Activated naive CD8-positive, alpha-beta T cell treated with anti-CD3 and anti-CD28 coated beads, Interleukin-2, amount 10 ng/mL, durations not matched to agents 7 days and 5 days (primary cell): Measurements from ENCODE around the gene KMT2E. TPM values are rescaled to one million over a fixed set of nuclear protein-coding genes. Genes with fewer than 3 reads are reported as not detected.

Experiments used
- ATAC-seq: fragments of 150-1000 bp; cut with Tn5 transposase; one replicate; pipeline ENCODE4 v1.10.0; 2021; ENCODE audit warnings: low read depth, moderate library complexity
- POLR2A ChIA-PET: fragments of 350-600 bp; sonication (Branson Sonifier 250); formaldehyde crosslinking; loops from one replicate; lab custom pipeline; 2021; ENCODE audit warnings: antibody characterized with exemption; lab: Charles Lee
- DNase-seq: peaks from one replicate; pipeline ENCODE4 v3.0.0; 2021
- H3K27ac Mint-ChIP-seq: one replicate; pipeline ENCODE4 v1.8.0; 2022; ENCODE audit warnings: mild to moderate bottlenecking, mixed read lengths
- H3K27me3 Mint-ChIP-seq: one replicate; pipeline ENCODE4 v1.8.0; 2022; ENCODE audit warnings: mild to moderate bottlenecking, moderate library complexity, mixed read lengths
- H3K36me3 Mint-ChIP-seq: one replicate; pipeline ENCODE4 v1.8.0; 2021; ENCODE audit warnings: mild to moderate bottlenecking, mixed read lengths
- H3K4me1 Mint-ChIP-seq: one replicate; pipeline ENCODE4 v1.8.0; 2021; ENCODE audit warnings: mixed read lengths
- H3K4me3 Mint-ChIP-seq: one replicate; pipeline ENCODE4 v1.8.0; 2022; ENCODE audit warnings: mild to moderate bottlenecking, moderate library complexity, mixed read lengths
- H3K9me3 Mint-ChIP-seq: one replicate; pipeline ENCODE4 v1.8.0; 2021; ENCODE audit warnings: mixed read lengths
- total RNA-seq, 2 experiments: library from RNA; stranded (reverse); gene quantifications; one replicate each; pipeline ENCODE4 v1.2.3, GENCODE V29; 2021

The KMT2E gene
- total RNA-seq, 2 experiments from 2014 or later: 141 to 145 TPM

GRCh38 chr7:104976966-104977636 lies 36.9 kb upstream of the KMT2E start:
- Mint-ChIP-seq H3K27me3 (no peaks in the 10 kb centered on the region), H3K4me3 (no peak overlapping the region), H3K36me3 (peaks cover 1% of the 10 kb centered on the region), H3K4me1 (peaks cover 19% of the 10 kb centered on the region), H3K9me3 (no peaks in the 10 kb centered on the region), H3K27ac (no peak overlapping the region)
- ATAC-seq (no peak), DNase-seq (no peak)
- POLR2A ChIA-PET: no interaction called here

GRCh38 chr7:104978460-104978859 lies 35.5 kb upstream of the KMT2E start:
- H3K4me1 Mint-ChIP-seq: peaks cover 31% of the 10 kb centered on the region
- peaks cover 1% of the 10 kb centered on the region for H3K36me3 Mint-ChIP-seq
- DNase-seq: no peak

GRCh38 chr7:104979167-104979841 lies 34.7 kb upstream of the KMT2E start:
- POLR2A ChIA-PET: interaction anchor here (1.0 to 1.1 kb wide), 2 partner anchors 34 kb away, joined by 3 to 4 read pairs; no protein-coding TSS in a partner anchor
- ATAC-seq (no peak), DNase-seq (no peak)
- Mint-ChIP-seq H3K4me1 (peaks cover 31% of the 10 kb centered on the region), H3K36me3 (peaks cover under 1% of the 10 kb centered on the region), H3K9me3 (no peaks in the 10 kb centered on the region), H3K27ac (no peak overlapping the region), H3K27me3 (no peaks in the 10 kb centered on the region), H3K4me3 (no peak overlapping the region)

More at GRCh38 chr7:104978460-104978859, 35.5 kb upstream of the KMT2E start:
- H3K27ac Mint-ChIP-seq: no peak overlapping the region
- POLR2A ChIA-PET: interaction anchor here (0.9 to 1.1 kb wide), 3 partner anchors 33 to 35 kb away, joined by 3 to 4 read pairs (median 3); no protein-coding TSS in a partner anchor
- H3K9me3 Mint-ChIP-seq: no peaks in the 10 kb centered on the region
- no peak for ATAC-seq
- H3K27me3 Mint-ChIP-seq: no peaks in the 10 kb centered on the region
- H3K4me3 Mint-ChIP-seq: no peak overlapping the region

- Mint-ChIP-seq H3K4me3 (no peak overlapping the region), H3K36me3 (no peaks in the 10 kb centered on the region), H3K27me3 (no peaks in the 10 kb centered on the region), H3K9me3 (no peaks in the 10 kb centered on the region), H3K4me1 (peaks cover 40% of the 10 kb centered on the region), H3K27ac (no peak overlapping the region)
- ATAC-seq: no peak
- POLR2A ChIA-PET: interaction anchor here (0.8 to 5.5 kb wide), 4 partner anchors 33 to 40 kb away, joined by 3 to 213 read pairs (median 6); partner anchors contain the start of gene KMT2E
- DNase-seq: no peak
Measured at GRCh38 chr7:104980440-104980839, 33.6 kb upstream of the KMT2E start.

DNA sequence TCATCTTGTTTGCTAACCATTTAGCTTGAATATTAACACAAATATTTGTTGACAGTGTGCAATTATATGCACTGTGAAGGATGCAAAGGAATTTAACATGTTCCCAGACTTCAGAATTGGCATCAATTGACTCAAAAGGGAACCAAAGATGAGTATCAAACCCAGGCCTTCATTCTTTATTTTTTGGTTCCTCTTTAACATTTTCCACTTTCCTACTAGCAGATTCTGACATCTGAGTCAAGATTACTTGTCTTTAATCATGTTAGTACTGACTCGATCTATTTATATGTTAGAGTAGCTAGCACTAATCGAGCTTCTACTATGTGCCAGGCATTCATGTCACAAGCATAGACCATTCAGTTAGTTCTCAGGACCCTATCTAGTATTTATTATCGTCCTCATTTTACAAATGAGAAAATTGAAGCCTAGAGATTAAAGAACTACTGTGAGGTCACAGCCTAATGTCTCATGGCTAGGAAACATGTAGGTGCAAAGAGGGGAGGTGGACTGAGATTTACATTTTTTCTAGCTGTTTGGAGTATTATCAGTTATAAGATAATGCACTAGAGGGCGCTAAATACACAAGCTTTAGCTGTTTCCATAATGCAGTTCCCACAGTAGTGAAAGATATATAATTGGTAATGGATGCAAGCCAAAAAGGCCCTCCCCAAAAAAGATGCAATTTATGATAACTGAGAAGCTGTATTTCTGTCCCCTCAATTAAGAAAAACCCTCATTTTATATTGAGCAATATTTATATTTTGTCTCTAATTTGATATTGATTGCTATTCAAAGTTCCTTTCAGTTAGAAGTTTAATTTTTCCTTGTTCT lies 32.9 kb upstream of the KMT2E start:
- H3K9me3 Mint-ChIP-seq: no peaks in the 10 kb centered on the region
- no peak for ATAC-seq

GRCh38 chr7:104981672-104982037 lies 32.4 kb upstream of the KMT2E start:
- Mint-ChIP-seq H3K4me3 (peak overlapping the region; percentile 18), H3K4me1 (peaks cover 47% of the 10 kb centered on the region)

More for the DNA sequence above, 32.9 kb upstream of the KMT2E start:
- H3K36me3 Mint-ChIP-seq: peaks cover 5% of the 10 kb centered on the region
- no peak overlapping the region for H3K4me3 Mint-ChIP-seq
- no peak overlapping the region for H3K27ac Mint-ChIP-seq
- H3K4me1 Mint-ChIP-seq: peaks cover 44% of the 10 kb centered on the region
- no peak for DNase-seq
- POLR2A ChIA-PET: interaction anchor here (0.6 to 5.5 kb wide), 9 partner anchors 31 to 154 kb away, joined by 3 to 213 read pairs (median 4); partner anchors contain the start of gene KMT2E
- H3K27me3 Mint-ChIP-seq: no peaks in the 10 kb centered on the region

DNA sequence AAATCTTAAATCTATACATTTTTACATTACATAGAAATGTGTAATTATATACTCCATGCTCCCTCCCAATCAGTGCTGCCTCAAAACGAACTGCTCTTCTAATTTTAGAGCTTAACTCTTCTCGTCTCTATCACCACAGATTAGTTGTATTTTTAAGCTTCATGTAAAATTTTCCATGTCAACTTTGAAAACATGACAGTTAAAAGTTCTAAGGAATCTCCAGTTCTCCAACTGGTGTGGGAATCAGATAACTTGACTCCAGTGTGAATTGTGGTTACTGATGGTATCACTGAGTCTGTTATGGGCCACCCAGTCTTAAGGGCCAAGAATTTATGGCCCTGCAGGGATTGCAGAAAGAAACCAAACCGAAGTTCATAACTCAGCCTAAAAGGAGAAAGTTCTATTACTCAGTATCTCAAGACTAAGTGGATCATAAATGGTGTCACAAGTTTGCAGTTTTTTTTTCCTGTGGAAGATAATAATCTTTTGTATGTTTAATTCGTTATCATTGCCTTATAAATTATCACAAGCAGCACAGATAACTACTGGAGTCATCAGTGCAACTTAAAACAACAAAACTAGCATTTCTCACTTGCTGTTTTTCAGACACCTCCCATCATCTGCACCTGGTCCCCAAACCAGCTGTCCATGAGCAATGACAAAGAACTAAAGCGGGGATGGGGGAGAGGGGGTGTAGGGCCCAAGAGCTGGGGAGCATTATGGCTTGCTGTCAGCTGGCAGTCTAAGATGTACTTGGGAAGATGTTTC lies 31.5 kb upstream of the KMT2E start:
- no peak for DNase-seq
- H3K36me3 Mint-ChIP-seq: peaks cover 5% of the 10 kb centered on the region
- no peaks in the 10 kb centered on the region for H3K27me3 Mint-ChIP-seq
- no peaks in the 10 kb centered on the region for H3K9me3 Mint-ChIP-seq
- H3K4me1 Mint-ChIP-seq: peaks cover 47% of the 10 kb centered on the region
- no peak for ATAC-seq
- POLR2A ChIA-PET: interaction anchor here (0.5 to 5.5 kb wide), 9 partner anchors 9 to 549 kb away, joined by 3 to 213 read pairs (median 9); partner anchors contain the start of genes KMT2E and RINT1
- H3K4me3 Mint-ChIP-seq: peak overlapping the region; percentile 100
- H3K27ac Mint-ChIP-seq: peak overlapping the region; percentile 100

More at GRCh38 chr7:104981672-104982037, 32.4 kb upstream of the KMT2E start:
- POLR2A ChIA-PET: interaction anchor here (0.6 to 5.5 kb wide), 8 partner anchors 32 to 154 kb away, joined by 3 to 213 read pairs (median 4); partner anchors contain the start of gene KMT2E
- Mint-ChIP-seq H3K9me3 (no peaks in the 10 kb centered on the region), H3K27me3 (no peaks in the 10 kb centered on the region), H3K36me3 (peaks cover 5% of the 10 kb centered on the region), H3K27ac (no peak overlapping the region)
- no peak for ATAC-seq
- DNase-seq: no peak

DNA sequence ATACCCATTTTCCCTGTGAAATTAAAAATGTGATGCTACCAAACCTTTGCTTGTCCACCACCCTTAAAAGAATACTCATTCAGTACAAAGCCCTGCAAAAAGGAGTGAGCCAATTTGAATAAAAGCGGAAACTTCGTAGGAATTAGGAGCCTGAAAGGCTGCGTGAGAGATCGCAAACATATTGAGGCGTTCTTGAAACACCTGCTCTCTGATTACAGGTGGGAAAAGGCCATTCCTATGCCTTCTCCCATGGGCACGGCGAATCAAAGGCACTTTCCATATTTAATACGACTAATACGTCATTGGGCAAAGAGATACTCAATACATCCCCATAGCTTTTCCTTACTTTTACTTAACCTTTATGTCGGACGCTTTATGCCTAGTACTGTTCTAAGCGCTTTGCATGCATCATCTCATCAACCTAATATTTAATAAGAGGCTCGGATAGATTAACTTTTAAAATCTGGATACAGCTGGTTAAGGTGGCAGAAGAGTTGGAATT lies 30.9 kb upstream of the KMT2E start:
- Mint-ChIP-seq H3K9me3 (no peaks in the 10 kb centered on the region), H3K27me3 (no peaks in the 10 kb centered on the region), H3K4me1 (peaks cover 50% of the 10 kb centered on the region), H3K27ac (peak overlapping the region; percentile 100), H3K4me3 (peak overlapping the region; percentile 100), H3K36me3 (peaks cover 5% of the 10 kb centered on the region)
- ATAC-seq (no peak), DNase-seq (no peak)
- POLR2A ChIA-PET: interaction anchor here (1.0 to 5.5 kb wide), 13 partner anchors 9 to 549 kb away, joined by 3 to 213 read pairs (median 5); partner anchors contain the start of genes KMT2E and RINT1

DNA sequence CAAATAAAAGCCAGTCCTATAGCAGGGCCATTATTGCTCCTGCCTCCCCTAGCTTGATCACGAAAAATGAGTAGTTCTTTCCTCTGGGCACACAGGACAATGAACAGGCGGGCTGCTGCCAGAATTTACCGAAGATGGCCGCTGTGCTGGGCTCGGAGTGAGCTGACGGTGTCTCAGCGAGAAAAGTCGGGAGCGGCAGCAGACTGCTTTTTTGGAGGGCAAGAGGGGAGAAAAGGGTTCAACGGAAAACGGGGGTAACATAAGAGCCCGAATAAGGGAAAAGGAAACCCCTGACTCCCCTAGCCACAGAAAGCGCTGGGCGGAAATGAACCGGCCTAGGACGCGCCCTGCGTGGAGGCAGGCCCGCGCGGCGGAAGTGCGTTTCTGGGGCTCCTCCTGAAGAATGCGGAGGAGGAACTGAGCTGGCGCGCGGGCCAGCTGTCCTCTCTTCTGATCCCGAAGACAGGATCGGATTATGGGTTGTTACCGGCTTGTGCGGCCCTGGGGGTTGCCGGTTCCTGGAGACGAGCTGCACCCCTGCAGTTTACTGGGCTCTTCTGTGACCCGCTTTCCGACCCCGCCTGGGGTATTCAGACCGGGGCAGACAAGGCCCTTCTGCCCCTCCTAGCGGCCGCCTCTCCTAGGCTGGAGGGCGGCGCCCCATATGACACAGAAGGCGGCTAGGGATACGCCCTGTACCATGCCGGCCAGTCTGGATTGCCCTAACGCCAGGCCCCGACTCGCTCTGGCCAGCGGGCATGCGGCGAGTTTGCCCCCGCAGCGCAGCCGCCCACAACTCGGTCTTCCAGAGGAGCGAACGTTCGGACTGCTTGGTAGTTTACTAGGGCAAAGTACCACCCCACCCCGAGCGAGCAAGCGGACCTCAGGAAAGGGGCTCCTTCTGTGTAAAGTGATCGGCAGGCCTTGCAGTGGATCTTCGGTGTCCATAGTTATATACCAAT lies 30.1 kb upstream of the KMT2E start:
- Mint-ChIP-seq H3K9me3 (no peaks in the 10 kb centered on the region), H3K27ac (peak overlapping the region; percentile 100), H3K4me3 (peak overlapping the region; percentile 100), H3K27me3 (no peaks in the 10 kb centered on the region), H3K4me1 (peaks cover 53% of the 10 kb centered on the region), H3K36me3 (peaks cover 6% of the 10 kb centered on the region)
- POLR2A ChIA-PET: interaction anchor here (0.7 to 5.5 kb wide), 16 partner anchors 10 to 548 kb away, joined by 3 to 213 read pairs (median 5); partner anchors contain the start of genes KMT2E and RINT1
- ATAC-seq (peak; percentile 90), DNase-seq (peak; percentile 88)

DNA sequence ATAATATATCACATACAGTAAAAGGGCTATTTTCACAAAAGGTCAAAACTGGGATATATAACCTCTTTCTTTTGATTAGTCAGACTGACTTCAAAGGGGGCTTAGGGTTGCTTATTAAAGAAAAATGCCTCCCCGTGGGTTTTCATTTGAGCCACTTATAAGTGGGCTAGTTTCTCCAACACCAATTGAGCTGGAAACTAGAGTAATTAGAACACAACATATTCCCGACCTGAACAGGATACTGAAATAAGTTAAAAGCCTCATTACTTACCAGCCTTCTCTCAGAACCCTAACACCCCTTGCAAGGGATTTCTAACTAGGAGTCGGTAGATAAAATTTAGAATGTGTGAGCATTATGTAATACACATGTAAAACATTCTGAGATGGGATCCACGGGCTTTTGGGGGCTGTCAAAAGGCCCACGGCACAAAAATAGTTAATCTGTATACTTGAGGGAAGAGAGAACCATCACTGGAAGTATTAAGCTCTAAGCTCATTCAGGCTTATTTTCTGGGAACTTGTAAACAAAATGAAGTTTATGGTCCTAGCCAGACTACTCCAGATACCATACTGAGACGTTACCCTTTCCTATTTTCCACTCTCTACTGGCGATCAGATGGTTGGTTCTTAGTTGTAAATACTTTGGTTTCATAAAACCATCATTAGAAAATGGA lies 29.3 kb upstream of the KMT2E start:
- Mint-ChIP-seq H3K36me3 (peaks cover 9% of the 10 kb centered on the region), H3K27me3 (no peaks in the 10 kb centered on the region), H3K4me3 (peak overlapping the region; percentile 100), H3K4me1 (peaks cover 52% of the 10 kb centered on the region), H3K9me3 (no peaks in the 10 kb centered on the region), H3K27ac (peak overlapping the region; percentile 100)
- POLR2A ChIA-PET: interaction anchor here (0.7 to 5.5 kb wide), 10 partner anchors 17 to 547 kb away, joined by 3 to 213 read pairs (median 8); partner anchors contain the start of genes KMT2E and RINT1
- ATAC-seq (no peak), DNase-seq (no peak)

GRCh38 chr7:104985259-104985617 lies 28.8 kb upstream of the KMT2E start:
- Mint-ChIP-seq H3K36me3 (peaks cover 9% of the 10 kb centered on the region), H3K27me3 (no peaks in the 10 kb centered on the region), H3K9me3 (no peaks in the 10 kb centered on the region), H3K4me3 (peak overlapping the region; percentile 100), H3K27ac (peak overlapping the region; percentile 55), H3K4me1 (peaks cover 49% of the 10 kb centered on the region)
- ATAC-seq: no peak
- no peak for DNase-seq
- POLR2A ChIA-PET: interaction anchor here (1.4 to 5.5 kb wide), 4 partner anchors 19 to 547 kb away, joined by 7 to 213 read pairs (median 9); partner anchors contain the start of genes KMT2E and RINT1
